HCT116 (cell line): ENCODE results near the gene CSNK1G1. TPM values are rescaled to one million over a fixed set of nuclear protein-coding genes. Genes with fewer than 3 reads are reported as not detected.

Experiments used
- ATAC-seq: fragments of 200-7000 bp; cut with Tn5 transposase; 2 replicates; pipeline ENCODE4 v1.9.1; 2020; ENCODE audit warnings: mild to moderate bottlenecking, moderate library complexity
- BruUV-seq: library from RNA; stranded (reverse); fragments of 400-500 nt; replicated peaks from 2 replicates; lab custom pipeline; 2021; lab: Mats Ljungman, UMichigan
- CTCF ChIA-PET: fragments of 300-600 bp; sonication (Branson Sonifier 250); formaldehyde crosslinking; loops from one replicate; lab custom pipeline; 2021; ENCODE audit warnings: antibody characterized with exemption; lab: Charles Lee
- POLR2A ChIA-PET: fragments of 300-600, 350-600 bp; sonication (Branson Sonifier 250); formaldehyde crosslinking; loops from one replicate; lab custom pipeline; 2021; ENCODE audit warnings: antibody characterized with exemption; lab: Charles Lee
- RAD21 ChIA-PET, 2 experiments: fragments of 300-600 bp; sonication (Branson Sonifier 250); formaldehyde crosslinking; loops; one replicate each; lab custom pipeline; 2023; ENCODE audit warnings: low total read pairs in 2 of 2; ENCODE audit not compliant: uncharacterized antibody in 2 of 2, unreplicated experiment in 2 of 2, low non-redundant PET in 1 of 2; lab: Charles Lee
- DNase-seq: peaks from one replicate; pipeline ENCODE4 v3.0.0-alpha.2; 2010; ENCODE audit warnings: low read depth, low spot score
- H2AFZ ChIP-seq: fragments of 200-600 bp; shearing (Covaris generic), sonication (generic); 2 replicates; pipeline ENCODE4 v1.6.1; 2017; ENCODE audit warnings: low read depth, mixed run types, mixed read lengths, antibody characterized with exemption, low read length; ENCODE audit not compliant: poor library complexity, severe bottlenecking
- H3K27ac ChIP-seq: 2 replicates; pipeline ENCODE4 v1.5.1; 2012; ENCODE audit warnings: low read depth, low read length
- H3K27me3 ChIP-seq: fragments of 200-600 bp; sonication (generic); 2 replicates; pipeline ENCODE4 v1.6.1; 2016; ENCODE audit warnings: mixed run types, low read length, mixed read lengths; ENCODE audit not compliant: insufficient read depth
- H3K36me3 ChIP-seq, 2 experiments: fragments of 200-500 bp in 1 of 2; fragments of 200-600 bp in 1 of 2; sonication (Bioruptor generic) in 1 of 2; sonication (generic) in 1 of 2; 2 replicates each; pipeline versions ENCODE4 v1.5.1 to v1.6.1; 2014 to 2016; ENCODE audit warnings: low read length in 2 of 2, inconsistent platforms in 1 of 2, mixed read lengths in 1 of 2, mixed run types in 1 of 2; ENCODE audit not compliant: insufficient read depth in 2 of 2, control insufficient read depth in 1 of 2
- H3K4me1 ChIP-seq, 2 experiments: fragments of 200-600 bp in 1 of 2; sonication (generic) in 1 of 2; 2 replicates each; pipeline versions ENCODE4 v1.5.1 to v1.6.1; 2012 to 2017; ENCODE audit warnings: low read length in 2 of 2, inconsistent platforms in 1 of 2, mild to moderate bottlenecking in 1 of 2, mixed read lengths in 1 of 2, mixed run types in 1 of 2, moderate library complexity in 1 of 2; ENCODE audit not compliant: insufficient read depth in 2 of 2, control insufficient read depth in 1 of 2
- H3K4me2 ChIP-seq: fragments of 200-600 bp; sonication (generic); 2 replicates; pipeline ENCODE4 v1.6.1; 2017; ENCODE audit warnings: mixed run types, low read length, mixed read lengths
- H3K4me3 ChIP-seq, 2 experiments: fragments of 200-600 bp in 1 of 2; sonication (generic) in 1 of 2; replicated peaks in 1 of 2; 2 replicates each; pipeline ENCODE4 v1.5.1; 2011 to 2016; ENCODE audit warnings: low read length in 2 of 2, control low read depth in 1 of 2, low read depth in 1 of 2, mild to moderate bottlenecking in 1 of 2, mixed read lengths in 1 of 2, mixed run types in 1 of 2
- H3K79me2 ChIP-seq: fragments of 200-600 bp; sonication (generic); 2 replicates; pipeline ENCODE4 v1.6.1; 2017; ENCODE audit warnings: mild to moderate bottlenecking, mixed run types, low read length, moderate library complexity, mixed read lengths; ENCODE audit not compliant: insufficient read depth
- H3K9ac ChIP-seq: fragments of 200-600 bp; sonication (generic); 2 replicates; pipeline ENCODE4 v1.6.1; 2016; ENCODE audit warnings: low read length, mixed read lengths
- H3K9me2 ChIP-seq: fragments of 200-600 bp; sonication (generic), shearing (Covaris generic); 2 replicates; pipeline ENCODE4 v1.6.1; 2017; ENCODE audit warnings: mixed run types, mild to moderate bottlenecking, moderate library complexity; ENCODE audit not compliant: insufficient read depth
- H3K9me3 ChIP-seq, 2 experiments: fragments of 200-500 bp in 1 of 2; fragments of 200-600 bp in 1 of 2; sonication (Bioruptor generic) in 1 of 2; sonication (generic) in 1 of 2; 2 replicates each; pipeline ENCODE4 v1.6.1; 2014 to 2017; ENCODE audit warnings: low read length in 2 of 2, mixed read lengths in 2 of 2, inconsistent platforms in 1 of 2, low read depth in 1 of 2, mild to moderate bottlenecking in 1 of 2, mixed run types in 1 of 2, moderate library complexity in 1 of 2; ENCODE audit not compliant: control insufficient read depth in 1 of 2, insufficient read depth in 1 of 2
- H4K20me1 ChIP-seq: fragments of 200-600 bp; sonication (generic), shearing (Covaris generic); 2 replicates; pipeline ENCODE4 v1.6.1; 2017; ENCODE audit warnings: mixed run types, mild to moderate bottlenecking, moderate library complexity; ENCODE audit not compliant: insufficient read depth
- CTCF ChIP-seq, 3 experiments: fragments of 200-600 bp in 1 of 3; sonication (generic) in 1 of 3; IDR thresholded peaks in 2 of 3; conservative IDR thresholded peaks in 1 of 3; 2 replicates each; pipeline ENCODE4 v1.5.1; 2012 to 2017; ENCODE audit warnings: low read depth in 2 of 3, low read length in 2 of 3, antibody characterized with exemption in 1 of 3, borderline replicate concordance in 1 of 3, control low read depth in 1 of 3, mild to moderate bottlenecking in 1 of 3, mixed read lengths in 1 of 3, mixed run types in 1 of 3, moderate library complexity in 1 of 3; ENCODE audit not compliant: insufficient read depth in 1 of 3
- EGR1 ChIP-seq: IDR thresholded peaks from 2 replicates; pipeline ENCODE4 v1.6.1; 2012; ENCODE audit warnings: low read depth
- ELF1 ChIP-seq: IDR thresholded peaks from 2 replicates; pipeline ENCODE4 v1.6.1; 2012; ENCODE audit warnings: low read depth, borderline replicate concordance
- EZH2 ChIP-seq: fragments of 200-600 bp; sonication (generic); IDR thresholded peaks from 2 replicates; pipeline ENCODE4 v1.6.1; 2017; ENCODE audit warnings: antibody characterized with exemption, mixed run types
- JUND ChIP-seq: IDR thresholded peaks from 2 replicates; pipeline ENCODE4 v1.6.1; 2012
- RAD21 ChIP-seq: IDR thresholded peaks from 2 replicates; pipeline ENCODE4 v1.6.1; 2012; ENCODE audit warnings: low read depth, mild to moderate bottlenecking
- REST ChIP-seq: IDR thresholded peaks from 2 replicates; pipeline ENCODE4 v1.6.1; 2012; ENCODE audit warnings: low read depth
- SP1 ChIP-seq: IDR thresholded peaks from 2 replicates; pipeline ENCODE4 v1.6.1; 2012; ENCODE audit warnings: low read depth
- ZFX ChIP-seq: fragments of 450-650 bp; IDR thresholded peaks from 2 replicates; pipeline ENCODE4 v1.6.1; 2017
- intact Hi-C: fragments of 100-400 bp; cut with micrococcal nuclease; formaldehyde crosslinking; loops from 2 replicates; pipeline ENCODE4 v1.10.0; 2022
- total RNA-seq: library from RNA; stranded (reverse); gene quantifications from one replicate; pipeline ENCODE4 v1.2.1, GENCODE V29; 2021; ENCODE audit not compliant: unreplicated experiment
- TF ChIP-seq, protein P1 (sequence below): IDR thresholded peaks from 2 replicates; pipeline ENCODE4 v1.6.1; 2012

The CSNK1G1 gene
- total RNA-seq, 1 experiment from 2014 or later, result 21.1 TPM

GRCh38 chr15:64233299-64233698 lies 122.7 kb downstream of the CSNK1G1 start:
- Histone ChIP-seq H3K9ac (no peak overlapping the region), H3K79me2 (peaks cover 8% of the 10 kb centered on the region), H3K4me1 (peaks cover 2 to 14% of the 10 kb centered on the region in 2 experiments; a peak in 2 of 4 replicates), H3K4me3 (no peak overlapping the region), H4K20me1 (no peaks in the 10 kb centered on the region), H3K27ac (no peak overlapping the region), H3K9me3 (no peaks in the 10 kb centered on the region), H3K4me2 (peak overlapping the region; percentile 52; the same call in 1 of the 2 replicates), H3K27me3 (no peaks in the 10 kb centered on the region), H2AFZ (no peak overlapping the region), H3K36me3 (no peaks in the 10 kb centered on the region), H3K9me2 (no peaks in the 10 kb centered on the region)
- DNase-seq (no peak), ATAC-seq (no peak)
- no peak for TF ChIP-seq RAD21
- TF ChIP-seq EZH2, result no peak
- TF ChIP-seq ZFX, result no peak
- no peak for TF ChIP-seq CTCF (IDR thresholded peaks at IDR 0.05 in 2 of 3, conservative IDR thresholded peaks at IDR 0.05 in 1 of 3; ENCODE audit: borderline replicate concordance in 1 of 3, insufficient read depth in 1 of 3, low read depth in 2 of 3, low read length in 2 of 3)
- no peak for TF ChIP-seq ELF1
- TF ChIP-seq JUND, result no peak
- TF ChIP-seq, protein P1, sequence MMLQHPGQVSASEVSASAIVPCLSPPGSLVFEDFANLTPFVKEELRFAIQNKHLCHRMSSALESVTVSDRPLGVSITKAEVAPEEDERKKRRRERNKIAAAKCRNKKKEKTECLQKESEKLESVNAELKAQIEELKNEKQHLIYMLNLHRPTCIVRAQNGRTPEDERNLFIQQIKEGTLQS, result no peak
- no peak for TF ChIP-seq EGR1
- no peak for TF ChIP-seq SP1
- TF ChIP-seq REST, result no peak
- no TSS peak for BruUV-seq
- ChIA-PET CTCF (no interaction called here), POLR2A (interaction anchor here (1.0 kb wide), 1 partner anchor 15 kb away, joined by 3 read pairs; no protein-coding TSS in a partner anchor), RAD21 (no interaction called here)
- intact Hi-C loops, result no loop called here
